Measurements from ENCODE around the gene GNG7.

DNA sequence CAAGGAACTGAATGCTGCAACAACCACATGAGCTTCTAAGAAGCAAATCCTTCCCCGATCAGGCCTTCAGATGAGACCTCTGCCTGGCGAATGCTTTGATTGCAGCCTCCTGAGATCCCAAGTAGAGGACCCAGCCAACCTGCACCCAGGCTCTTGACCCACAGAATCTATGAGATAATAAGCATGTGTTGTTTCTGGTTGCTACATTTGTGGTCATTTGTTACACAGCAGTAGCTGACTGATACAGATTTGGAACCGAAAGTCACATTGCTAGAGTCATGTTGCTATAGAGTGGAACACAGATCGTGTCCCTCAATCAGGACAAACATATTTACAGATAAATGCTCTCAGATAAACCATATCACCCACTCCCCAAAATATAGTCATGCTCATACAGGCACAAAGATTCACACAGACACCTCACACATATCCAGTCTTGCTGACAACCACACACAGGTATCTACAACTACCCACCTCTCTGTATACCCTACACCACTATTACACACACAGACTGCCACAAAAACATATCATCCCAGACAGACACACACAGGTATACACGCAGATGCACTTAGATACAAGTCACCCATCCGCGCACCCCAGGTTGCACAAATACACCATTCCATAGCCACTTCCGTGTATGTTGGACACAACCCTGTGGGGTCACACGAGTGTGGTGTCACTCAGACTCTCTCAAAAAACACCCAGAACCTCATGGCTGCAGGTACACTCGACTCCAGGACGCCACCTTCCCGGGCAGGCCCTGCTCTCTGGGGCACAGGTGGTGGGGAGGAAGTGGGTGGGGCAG, 13.2 kb upstream of the GNG7 start:
- TF ChIP-seq, protein P1, sequence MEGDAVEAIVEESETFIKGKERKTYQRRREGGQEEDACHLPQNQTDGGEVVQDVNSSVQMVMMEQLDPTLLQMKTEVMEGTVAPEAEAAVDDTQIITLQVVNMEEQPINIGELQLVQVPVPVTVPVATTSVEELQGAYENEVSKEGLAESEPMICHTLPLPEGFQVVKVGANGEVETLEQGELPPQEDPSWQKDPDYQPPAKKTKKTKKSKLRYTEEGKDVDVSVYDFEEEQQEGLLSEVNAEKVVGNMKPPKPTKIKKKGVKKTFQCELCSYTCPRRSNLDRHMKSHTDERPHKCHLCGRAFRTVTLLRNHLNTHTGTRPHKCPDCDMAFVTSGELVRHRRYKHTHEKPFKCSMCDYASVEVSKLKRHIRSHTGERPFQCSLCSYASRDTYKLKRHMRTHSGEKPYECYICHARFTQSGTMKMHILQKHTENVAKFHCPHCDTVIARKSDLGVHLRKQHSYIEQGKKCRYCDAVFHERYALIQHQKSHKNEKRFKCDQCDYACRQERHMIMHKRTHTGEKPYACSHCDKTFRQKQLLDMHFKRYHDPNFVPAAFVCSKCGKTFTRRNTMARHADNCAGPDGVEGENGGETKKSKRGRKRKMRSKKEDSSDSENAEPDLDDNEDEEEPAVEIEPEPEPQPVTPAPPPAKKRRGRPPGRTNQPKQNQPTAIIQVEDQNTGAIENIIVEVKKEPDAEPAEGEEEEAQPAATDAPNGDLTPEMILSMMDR (conservative IDR thresholded peaks at IDR 0.05; ENCODE audit: low read length), result no peak
- TF ChIP-seq EZH2phosphoT487 (IDR thresholded peaks at IDR 0.05; ENCODE audit: borderline replicate concordance), result no peak
